Keratinocyte (primary cell): Measurements from ENCODE around the gene CACNB2. TPM values are rescaled to one million over a fixed set of nuclear protein-coding genes. Genes with fewer than 3 reads are reported as not detected.

Source experiments
- DNase-seq: peaks from one replicate; pipeline ENCODE4 v3.0.0-alpha.2; 2011; ENCODE audit warnings: low read depth, missing footprints, low spot score
- FAIRE-seq: peaks from 2 replicates; lab custom pipeline; 2011; peaks lifted over from hg19 to GRCh38; lab: Jason Lieb, UNC
- H2AFZ ChIP-seq: 2 replicates; pipeline ENCODE4 v1.6.0; 2012; ENCODE audit warnings: low read length, control low read depth, inconsistent platforms; ENCODE audit not compliant: control insufficient read depth
- H3K27ac ChIP-seq: 2 replicates; pipeline ENCODE4 v1.5.1; 2011; ENCODE audit warnings: low read length; ENCODE audit not compliant: control insufficient read depth, insufficient read depth
- H3K27me3 ChIP-seq: 3 replicates; pipeline ENCODE4 v1.6.0; 2011; ENCODE audit warnings: low read length; ENCODE audit not compliant: control insufficient read depth, insufficient read depth; ENCODE audit errors: extremely low read depth
- H3K36me3 ChIP-seq, 2 experiments: 2 replicates in 1 of 2; 3 replicates in 1 of 2; pipeline ENCODE4 v1.5.1; 2011; ENCODE audit warnings: low read length in 2 of 2, mild to moderate bottlenecking in 1 of 2; ENCODE audit not compliant: control insufficient read depth in 2 of 2, insufficient read depth in 2 of 2; ENCODE audit errors: extremely low read depth in 1 of 2
- H3K4me1 ChIP-seq: 3 replicates; pipeline ENCODE4 v1.5.1; 2011; ENCODE audit warnings: low read length; ENCODE audit not compliant: control insufficient read depth, insufficient read depth; ENCODE audit errors: extremely low read depth
- H3K4me2 ChIP-seq: 3 replicates; pipeline ENCODE4 v1.6.0; 2011; ENCODE audit warnings: low read depth, low read length; ENCODE audit not compliant: control insufficient read depth, insufficient read depth; ENCODE audit errors: extremely low read depth
- H3K4me3 ChIP-seq, 3 experiments: fragments of 200-600 bp in 1 of 3; sonication (generic) in 1 of 3; 2 replicates in 2 of 3; 3 replicates in 1 of 3; pipeline ENCODE4 v1.5.1; 2011 to 2016; ENCODE audit warnings: low read length in 3 of 3, mild to moderate bottlenecking in 3 of 3, control low read depth in 2 of 3, inconsistent platforms in 1 of 3, low read depth in 1 of 3, mixed read lengths in 1 of 3, mixed run types in 1 of 3, moderate library complexity in 1 of 3; ENCODE audit not compliant: control insufficient read depth in 2 of 3, insufficient read depth in 2 of 3; ENCODE audit errors: extremely low read depth in 1 of 3
- H3K79me2 ChIP-seq: 2 replicates; pipeline ENCODE4 v1.6.0; 2012; ENCODE audit warnings: low read length; ENCODE audit not compliant: control insufficient read depth, insufficient read depth
- H3K9ac ChIP-seq: 3 replicates; pipeline ENCODE4 v1.6.0; 2011; ENCODE audit warnings: low read length; ENCODE audit not compliant: control insufficient read depth, insufficient read depth; ENCODE audit errors: extremely low read depth
- H3K9me1 ChIP-seq: 3 replicates; pipeline ENCODE4 v1.6.0; 2011; ENCODE audit warnings: low read length; ENCODE audit not compliant: control insufficient read depth, insufficient read depth; ENCODE audit errors: extremely low read depth
- H3K9me3 ChIP-seq: 2 replicates; pipeline ENCODE4 v1.5.1; 2012; ENCODE audit warnings: low read depth, low read length; ENCODE audit not compliant: control insufficient read depth
- H4K20me1 ChIP-seq: 3 replicates; pipeline ENCODE4 v1.6.0; 2011; ENCODE audit warnings: low read length; ENCODE audit not compliant: control insufficient read depth, insufficient read depth; ENCODE audit errors: extremely low read depth
- EZH2 ChIP-seq: IDR thresholded peaks from one replicate; pipeline ENCODE4 v1.6.1; 2012; ENCODE audit warnings: inconsistent platforms, mild to moderate bottlenecking, low read length, moderate library complexity
- dilution Hi-C: fragments of 300-500 bp; cut with MboI; formaldehyde crosslinking; loops from one replicate; pipeline ENCODE4 v1.7.0; 2020; ENCODE audit warnings: low sequenced_read_pairs; ENCODE audit not compliant: extremely low pct_ligation_motif_present
- polyA plus RNA-seq, 5 experiments: library from polyadenylated mRNA; depleted of rRNA in 3 of 5; stranded (reverse) in 3 of 5; stranded (forward) in 1 of 5; unstranded in 1 of 5; fragments of >200 nt; gene quantifications; 1 replicate in 1 of 5; 2 replicates in 3 of 5; 3 replicates in 1 of 5; pipeline versions ENCODE4 v1.2.1 to v1.2.3, GENCODE V29; 2011 to 2012; ENCODE audit warnings: missing spikeins in 2 of 5, low read depth in 1 of 5, low replicate concordance in 1 of 5
- TF ChIP-seq, protein P1 (sequence below), 3 experiments: IDR thresholded peaks in 1 of 3; conservative IDR thresholded peaks in 1 of 3; optimal IDR thresholded peaks in 1 of 3; 2 replicates in 2 of 3; 3 replicates in 1 of 3; pipeline versions ENCODE3 to v1.5.1; 2011; ENCODE audit warnings: low read length in 3 of 3, mild to moderate bottlenecking in 3 of 3, moderate library complexity in 2 of 3, control low read depth in 1 of 3, inconsistent platforms in 1 of 3; ENCODE audit not compliant: insufficient read depth in 2 of 3; ENCODE audit errors: extremely low read depth in 1 of 3

CACNB2 gene
- polyA plus RNA-seq, 1 donor (not counting 4 experiments of a cell fraction or from before 2014, with no cell fraction given), result 0.03 TPM

DNA sequence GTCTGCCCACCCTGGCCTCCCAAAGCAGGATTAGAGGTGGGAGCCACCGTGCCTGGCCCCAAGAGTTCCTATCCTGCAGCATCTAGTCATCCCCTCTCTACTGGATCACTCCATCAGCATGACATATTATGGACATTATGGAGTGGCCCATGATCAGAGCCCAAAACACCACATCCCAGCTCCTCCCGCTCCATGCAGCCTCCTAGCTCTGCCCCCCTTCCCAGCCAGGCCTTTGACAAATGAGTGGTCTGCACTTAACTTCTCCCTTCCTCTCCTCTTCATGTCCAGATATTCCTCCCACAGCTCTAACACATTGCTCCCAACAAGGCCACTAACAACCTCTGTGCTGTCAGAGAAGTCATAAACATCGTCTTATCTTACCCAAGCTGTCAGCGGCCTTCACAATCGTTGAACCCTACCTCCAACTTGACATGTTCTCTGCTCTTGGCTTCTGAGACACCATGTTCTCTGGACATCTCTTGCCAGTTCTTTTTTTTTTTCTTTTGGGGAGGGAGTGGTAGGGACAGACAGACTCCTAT, 323.5 kb downstream of the CACNB2 start:
- no peak overlapping the region for H3K27ac ChIP-seq
- no peak for FAIRE-seq
- H3K9ac ChIP-seq, result no peak overlapping the region
- H3K4me1 ChIP-seq, result no peaks in the 10 kb centered on the region
- no peak overlapping the region for H3K4me3 ChIP-seq
- TF ChIP-seq, protein P1, sequence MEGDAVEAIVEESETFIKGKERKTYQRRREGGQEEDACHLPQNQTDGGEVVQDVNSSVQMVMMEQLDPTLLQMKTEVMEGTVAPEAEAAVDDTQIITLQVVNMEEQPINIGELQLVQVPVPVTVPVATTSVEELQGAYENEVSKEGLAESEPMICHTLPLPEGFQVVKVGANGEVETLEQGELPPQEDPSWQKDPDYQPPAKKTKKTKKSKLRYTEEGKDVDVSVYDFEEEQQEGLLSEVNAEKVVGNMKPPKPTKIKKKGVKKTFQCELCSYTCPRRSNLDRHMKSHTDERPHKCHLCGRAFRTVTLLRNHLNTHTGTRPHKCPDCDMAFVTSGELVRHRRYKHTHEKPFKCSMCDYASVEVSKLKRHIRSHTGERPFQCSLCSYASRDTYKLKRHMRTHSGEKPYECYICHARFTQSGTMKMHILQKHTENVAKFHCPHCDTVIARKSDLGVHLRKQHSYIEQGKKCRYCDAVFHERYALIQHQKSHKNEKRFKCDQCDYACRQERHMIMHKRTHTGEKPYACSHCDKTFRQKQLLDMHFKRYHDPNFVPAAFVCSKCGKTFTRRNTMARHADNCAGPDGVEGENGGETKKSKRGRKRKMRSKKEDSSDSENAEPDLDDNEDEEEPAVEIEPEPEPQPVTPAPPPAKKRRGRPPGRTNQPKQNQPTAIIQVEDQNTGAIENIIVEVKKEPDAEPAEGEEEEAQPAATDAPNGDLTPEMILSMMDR (optimal IDR thresholded peaks at IDR 0.05 in 1 of 3, IDR thresholded peaks at IDR 0.05 in 1 of 3, conservative IDR thresholded peaks at IDR 0.05 in 1 of 3; ENCODE audit: extremely low read depth in 1 of 3, insufficient read depth in 2 of 3, low read length in 3 of 3), result no peak
- no peak for TF ChIP-seq EZH2
- no peaks in the 10 kb centered on the region for H3K36me3 ChIP-seq
- H3K9me3 ChIP-seq, result no peaks in the 10 kb centered on the region
- DNase-seq, result no peak
- no peak overlapping the region for H2AFZ ChIP-seq
- no peaks in the 10 kb centered on the region for H3K27me3 ChIP-seq
- no peaks in the 10 kb centered on the region for H4K20me1 ChIP-seq
- H3K79me2 ChIP-seq, result no peaks in the 10 kb centered on the region
- no peaks in the 10 kb centered on the region for H3K9me1 ChIP-seq
- dilution Hi-C loops, result no loop called here
- no peak overlapping the region for H3K4me2 ChIP-seq

- DNase-seq, result no peak
- Histone ChIP-seq H3K36me3 (no peaks in the 10 kb centered on the region), H3K4me2 (no peak overlapping the region), H3K4me3 (no peak overlapping the region), H3K27ac (no peak overlapping the region), H3K9ac (no peak overlapping the region), H3K9me1 (no peaks in the 10 kb centered on the region), H3K27me3 (no peaks in the 10 kb centered on the region), H3K79me2 (no peaks in the 10 kb centered on the region), H3K9me3 (no peaks in the 10 kb centered on the region), H2AFZ (no peak overlapping the region), H3K4me1 (no peaks in the 10 kb centered on the region), H4K20me1 (no peaks in the 10 kb centered on the region)
- FAIRE-seq, result no peak
- dilution Hi-C loops, result no loop called here
- TF ChIP-seq EZH2, result no peak
- TF ChIP-seq, protein P1 (optimal IDR thresholded peaks at IDR 0.05 in 1 of 3, IDR thresholded peaks at IDR 0.05 in 1 of 3, conservative IDR thresholded peaks at IDR 0.05 in 1 of 3; ENCODE audit: extremely low read depth in 1 of 3, insufficient read depth in 2 of 3, low read length in 3 of 3), result no peak
Measured at GRCh38 chr10:18469125-18469524, 328.9 kb downstream of the CACNB2 start.
